SU-DHL-6 (cell line): ENCODE data around the gene SLC16A8.

Experiments used
- CTCF ChIP-seq: fragments of 200-600 bp; sonication (generic); IDR thresholded peaks from one replicate; pipeline ENCODE4 v1.5.1; 2017; ENCODE audit warnings: antibody characterized with exemption, mild to moderate bottlenecking, low read length, moderate library complexity; ENCODE audit not compliant: insufficient read depth, poor library complexity, severe bottlenecking
- EZH2phosphoT487 ChIP-seq: fragments of 200-600 bp; sonication (generic), shearing (Covaris generic); conservative IDR thresholded peaks from 2 replicates; pipeline ENCODE4 v1.6.1; 2018; ENCODE audit warnings: mild to moderate bottlenecking, antibody characterized with exemption, low read length, moderate library complexity, mixed read lengths

GRCh38 chr22:38124236-38124974 lies 40.4 kb upstream of the SLC16A8 start:
- TF ChIP-seq CTCF: no peak
- TF ChIP-seq EZH2phosphoT487: no peak
